ENCODE measurements around the gene TRIP13. TPM values are rescaled to one million over a fixed set of nuclear protein-coding genes. Genes with fewer than 3 reads are reported as not detected.

The TRIP13 gene
- total RNA-seq, 1 experiment from 2014 or later = 42.6 TPM

GRCh38 chr5:872301-872700, 20.4 kb upstream of the TRIP13 start:
- Histone ChIP-seq H3K27me3 (ENCODE audit: insufficient read depth, low read length) (no peaks in the 10 kb centered on the region), H3K4me1 (ENCODE audit: insufficient read depth, low read length) (no peaks in the 10 kb centered on the region), H3K14ac (ENCODE audit: insufficient read depth, low read length) (no peak overlapping the region), H3K9ac (ENCODE audit: extremely low read depth, insufficient read length, low read length) (no peak overlapping the region), H3K23me2 (ENCODE audit: insufficient read length, low read depth, low read length, poor library complexity, severe bottlenecking) (no peaks in the 10 kb centered on the region), H3K9me3 (ENCODE audit: control insufficient read depth, low read depth, low read length) (no peaks in the 10 kb centered on the region), H2AFZ (ENCODE audit: low read length) (no peak overlapping the region), H4K8ac (replicated peaks; ENCODE audit: insufficient read length, low read depth, low read length) (no peak overlapping the region), H3K27ac (ENCODE audit: insufficient read length, low read depth, low read length) (no peak overlapping the region), H3K56ac (ENCODE audit: insufficient read length, low read depth, low read length) (no peak overlapping the region), H3K18ac (ENCODE audit: insufficient read length, low read depth, low read length) (no peak overlapping the region), H4K91ac (ENCODE audit: insufficient read length, low read depth, low read length) (no peak overlapping the region), H3T11ph (ENCODE audit: low read length) (no peak overlapping the region), H4K5ac (ENCODE audit: insufficient read length, low read depth, low read length) (no peak overlapping the region), H2BK15ac (ENCODE audit: low read depth, low read length) (no peak overlapping the region), H3K4me2 (ENCODE audit: insufficient read depth, insufficient read length, low read length) (no peak overlapping the region), H3K4ac (ENCODE audit: low read depth, low read length) (no peak overlapping the region), H2BK20ac (ENCODE audit: low read depth, low read length, poor library complexity, severe bottlenecking) (no peak overlapping the region), H3K23ac (ENCODE audit: insufficient read length, low read depth, low read length) (no peak overlapping the region), H2BK5ac (ENCODE audit: insufficient read length, low read length) (no peak overlapping the region), H2BK12ac (ENCODE audit: insufficient read length, low read depth, low read length) (no peak overlapping the region), H2BK120ac (ENCODE audit: low read depth, low read length, poor library complexity, severe bottlenecking) (no peak overlapping the region), H2AK5ac (ENCODE audit: insufficient read length, low read length) (no peak overlapping the region), H4K20me1 (ENCODE audit: control insufficient read depth, insufficient read depth, insufficient read length) (no peaks in the 10 kb centered on the region), H3K79me2 (ENCODE audit: insufficient read depth, low read length) (no peaks in the 10 kb centered on the region), H3K79me1 (ENCODE audit: insufficient read depth, low read depth, low read length, poor library complexity, severe bottlenecking) (no peaks in the 10 kb centered on the region)
- H3K4me1 Mint-ChIP-seq = peaks cover 0 to 3% of the 10 kb centered on the region in 2 experiments; a peak in 1 of 4 replicates
- no peak for DNase-seq
- peaks cover 56 to 99% (median 94%) of the 10 kb centered on the region in 3 experiments for H3K36me3 Mint-ChIP-seq (ENCODE audit: insufficient read depth in 1 of 3, low read depth in 3 of 3)
- WGBS (ENCODE audit: extremely low coverage, insufficient read length, low lambda C conversion rate) = no CpG with 5 or more reads among the region's 10 CpGs
- TF ChIP-seq CTCF (conservative IDR thresholded peaks at IDR 0.05) = no peak
- H3K9me3 Mint-ChIP-seq = no peaks in the 10 kb centered on the region
- H3K27ac Mint-ChIP-seq = no peak overlapping the region
- H3K4me3 Mint-ChIP-seq = no peak overlapping the region
- no peaks in the 10 kb centered on the region for H3K27me3 Mint-ChIP-seq (ENCODE audit: low read depth)

Measured in H9 (cell line).